Gastrocnemius medialis (tissue), 4 donors: ENCODE results near the gene TMUB2. TPM values are rescaled to one million over a fixed set of nuclear protein-coding genes. Genes with fewer than 3 reads are reported as not detected.

Experiments used
- ATAC-seq, 2 donors: fragments of 150-250 bp; one replicate each; pipeline ENCODE4 v1.9.1; 2016
- DNase-seq, 2 donors: peaks; one replicate each; pipeline ENCODE4 v3.0.0-alpha.2; 2019
- H3K27ac ChIP-seq, 4 donors: fragments of 200-600 bp; sonication (generic); 1 replicate in 1 of 4; 2 replicates in 3 of 4; pipeline ENCODE4 v1.5.1; 2016 to 2018; ENCODE audit warnings: mild to moderate bottlenecking in 2 of 4, moderate library complexity in 1 of 4
- H3K27me3 ChIP-seq, 3 donors: fragments of 200-600 bp; sonication (generic) in 2 of 3; 1 replicate in 1 of 3; 2 replicates in 2 of 3; pipeline versions ENCODE4 v1.5.1 to v1.6.0; 2016 to 2019; ENCODE audit warnings: mild to moderate bottlenecking in 1 of 3, moderate library complexity in 1 of 3
- H3K36me3 ChIP-seq, 2 donors: fragments of 200-600 bp; sonication (generic) in 1 of 2; one replicate each; pipeline ENCODE4 v1.5.1; 2017 to 2018
- H3K4me1 ChIP-seq, 2 donors: fragments of 200-600 bp; sonication (generic) in 1 of 2; one replicate each; pipeline ENCODE4 v1.5.1; 2016 to 2017; ENCODE audit warnings: mild to moderate bottlenecking in 2 of 2
- H3K4me3 ChIP-seq, 4 donors: fragments of 200-600 bp; sonication (generic) in 3 of 4; 1 replicate in 1 of 4; 2 replicates in 3 of 4; pipeline ENCODE4 v1.5.1; 2016 to 2019; ENCODE audit warnings: mild to moderate bottlenecking in 2 of 4
- H3K9me3 ChIP-seq, 3 donors: fragments of 200-600 bp; sonication (generic) in 2 of 3; 1 replicate in 1 of 3; 2 replicates in 2 of 3; pipeline ENCODE4 v1.5.1; 2016 to 2019
- CTCF ChIP-seq, 5 experiments: fragments of 450-650 bp in 3 of 5; fragments of 200-600 bp in 2 of 5; sonication (generic) in 2 of 5; IDR thresholded peaks in 4 of 5; conservative IDR thresholded peaks in 1 of 5; 1 replicate in 4 of 5; 2 replicates in 1 of 5; pipeline ENCODE4 v1.5.1; 2016 to 2019; ENCODE audit warnings: antibody characterized with exemption in 5 of 5, mild to moderate bottlenecking in 3 of 5, moderate library complexity in 3 of 5
- POLR2A ChIP-seq, 2 donors: fragments of 450-650 bp; IDR thresholded peaks; one replicate each; pipeline ENCODE4 v1.6.1; 2017; ENCODE audit warnings: antibody characterized with exemption in 2 of 2, mild to moderate bottlenecking in 2 of 2, moderate library complexity in 2 of 2
- in situ Hi-C, 4 donors: fragments of 200-750 bp; cut with MboI; loops; one replicate each; pipeline versions ENCODE4 v1.15.0 to v1.8.0; 2017; ENCODE audit warnings: low sequenced_read_pairs in 4 of 4
- intact Hi-C: fragments of 100-400 bp; cut with DNase I; formaldehyde crosslinking; loops from one replicate; pipeline ENCODE4 v1.15.1; 2023; ENCODE audit warnings: low total_unique reads
- total RNA-seq, 4 donors: library from RNA; depleted of rRNA; stranded (reverse); fragments of >200 nt; gene quantifications; one replicate each; pipeline versions ENCODE4 v1.1.0 to v1.2.3, GENCODE V29; 2016

Gene TMUB2
- total RNA-seq, 4 donors from 2014 or later: 25.6 to 34.7 (median 27.4) TPM

- no peak for TF ChIP-seq POLR2A (IDR thresholded peaks at IDR 0.05)
- TF ChIP-seq CTCF (IDR thresholded peaks at IDR 0.05 in 4 of 5, conservative IDR thresholded peaks at IDR 0.05 in 1 of 5): no peak
- Histone ChIP-seq H3K4me1 (peaks cover 51 to 64% of the 10 kb centered on the region in 2 donors), H3K27me3 (no peaks in the 10 kb centered on the region), H3K36me3 (peaks cover 0 to 32% of the 10 kb centered on the region in 2 donors), H3K27ac (peak overlapping the region in 3 of 4 donors; percentile 10 to 99 (median 61)), H3K4me3 (no peak overlapping the region), H3K9me3 (no peaks in the 10 kb centered on the region)
- no peak for ATAC-seq
- in situ Hi-C loops (loop anchor here in 3 of 4 donors (5.0 to 25.0 kb wide), 2 partner anchors 118 to 298 kb away; partner anchors contain the start of gene GPATCH8 (in 3 of the 3)), intact Hi-C loops (loop anchor here (5.0 kb wide), 2 partner anchors 42 to 133 kb away; partner anchors contain the start of genes ASB16 and GRN)
- no peak for DNase-seq
Measured at GRCh38 chr17:44214230-44214494, 27.4 kb downstream of the TMUB2 start.

GRCh38 chr17:44214896-44215295 lies 28.1 kb downstream of the TMUB2 start:
- H3K36me3 ChIP-seq: peaks cover 0 to 27% of the 10 kb centered on the region in 2 donors
- H3K27ac ChIP-seq: peak overlapping the region in 3 of 4 donors; percentile 2 to 99 (median 8)
- no peak overlapping the region for H3K4me3 ChIP-seq
- intact Hi-C loops (loop anchor here (5.0 kb wide), 2 partner anchors 43 to 132 kb away; partner anchors contain the start of genes ASB16 and GRN), in situ Hi-C loops (loop anchor here in 3 of 4 donors (5.0 to 25.0 kb wide), 2 partner anchors 117 to 297 kb away; partner anchors contain the start of gene GPATCH8 (in 3 of the 3))
- no peak for TF ChIP-seq POLR2A (IDR thresholded peaks at IDR 0.05)
- TF ChIP-seq CTCF (IDR thresholded peaks at IDR 0.05 in 4 of 5, conservative IDR thresholded peaks at IDR 0.05 in 1 of 5): no peak
- no peaks in the 10 kb centered on the region for H3K9me3 ChIP-seq
- ATAC-seq (no peak), DNase-seq (no peak)
- H3K4me1 ChIP-seq: peaks cover 50 to 64% of the 10 kb centered on the region in 2 donors
- no peaks in the 10 kb centered on the region for H3K27me3 ChIP-seq

GRCh38 chr17:44216173-44216572 lies 29.4 kb downstream of the TMUB2 start:
- no peak for TF ChIP-seq POLR2A (IDR thresholded peaks at IDR 0.05)
- no peak for TF ChIP-seq CTCF (IDR thresholded peaks at IDR 0.05 in 4 of 5, conservative IDR thresholded peaks at IDR 0.05 in 1 of 5)
- intact Hi-C loops: no loop called here
- no peak for ATAC-seq
- Histone ChIP-seq H3K4me1 (peaks cover 39 to 53% of the 10 kb centered on the region in 2 donors), H3K27me3 (no peaks in the 10 kb centered on the region), H3K4me3 (no peak overlapping the region), H3K36me3 (peaks cover 0 to 27% of the 10 kb centered on the region in 2 donors), H3K27ac (peak overlapping the region in 2 of 4 donors; percentile 2 to 99), H3K9me3 (no peaks in the 10 kb centered on the region)
- no peak for DNase-seq
- in situ Hi-C loops: loop anchor here in 3 of 4 donors (25.0 kb wide), 1 partner anchor 296 kb away; the partner anchor contains the start of gene GPATCH8 (in 3 of the 3)

GRCh38 chr17:44216694-44217093 lies 29.9 kb downstream of the TMUB2 start:
- in situ Hi-C loops: loop anchor here in 3 of 4 donors (25.0 kb wide), 1 partner anchor 296 kb away; the partner anchor contains the start of gene GPATCH8 (in 3 of the 3)
- intact Hi-C loops: no loop called here

More at GRCh38 chr17:44216694-44217093, 29.9 kb downstream of the TMUB2 start:
- ATAC-seq: no peak
- DNase-seq: no peak
- Histone ChIP-seq H3K4me1 (peaks cover 39 to 53% of the 10 kb centered on the region in 2 donors), H3K27ac (peak overlapping the region in 1 of 4 donors; percentile 99), H3K36me3 (peaks cover 0 to 27% of the 10 kb centered on the region in 2 donors), H3K9me3 (no peaks in the 10 kb centered on the region), H3K27me3 (no peaks in the 10 kb centered on the region), H3K4me3 (no peak overlapping the region)
- TF ChIP-seq POLR2A (IDR thresholded peaks at IDR 0.05): no peak
- no peak for TF ChIP-seq CTCF (IDR thresholded peaks at IDR 0.05 in 4 of 5, conservative IDR thresholded peaks at IDR 0.05 in 1 of 5)
